Adrenal gland (tissue), 12 donors: ENCODE measurements around the gene TIMM21. TPM values are rescaled to one million over a fixed set of nuclear protein-coding genes. Genes with fewer than 3 reads are reported as not detected.
A peak's percentile ranks its signal among the peaks of the same experiment; 100 is the strongest.

Experiments
- DNase-seq, 7 donors: peaks; one replicate each; pipeline ENCODE4 v3.0.0-alpha.2; 2019 to 2020
- H3K27ac ChIP-seq, 5 donors: fragments of 200-600 bp; sonication (generic) in 4 of 5; 1 replicate in 3 of 5; 2 replicates in 2 of 5; pipeline versions ENCODE4 v1.5.1 to v1.8.0; 2016 to 2020; ENCODE audit warnings: mild to moderate bottlenecking in 1 of 5
- H3K27me3 ChIP-seq: fragments of 200-600 bp; 2 replicates; pipeline ENCODE4 v1.8.0; 2021
- H3K36me3 ChIP-seq, 2 donors: fragments of 200-600 bp; replicated peaks in 1 of 2; 1 replicate in 1 of 2; 2 replicates in 1 of 2; pipeline versions ENCODE4 v1.5.1 to v1.8.0; 2018 to 2022
- H3K4me1 ChIP-seq, 2 donors: fragments of 200-600 bp; replicated peaks in 1 of 2; 1 replicate in 1 of 2; 2 replicates in 1 of 2; pipeline versions ENCODE4 v1.5.1 to v1.8.0; 2018 to 2021
- H3K4me3 ChIP-seq, 4 donors: fragments of 200-600 bp; sonication (generic) in 3 of 4; one replicate each; pipeline ENCODE4 v1.5.1; 2016 to 2018
- H3K9me3 ChIP-seq, 3 donors: fragments of 200-600 bp; sonication (generic) in 1 of 3; replicated peaks in 1 of 3; 1 replicate in 2 of 3; 2 replicates in 1 of 3; pipeline versions ENCODE4 v1.5.1 to v1.8.0; 2016 to 2021
- POLR2A ChIP-seq, 2 donors: fragments of 450-650 bp; IDR thresholded peaks; one replicate each; pipeline ENCODE4 v1.6.1; 2017; ENCODE audit warnings: antibody characterized with exemption in 2 of 2, mild to moderate bottlenecking in 2 of 2, moderate library complexity in 1 of 2
- WGBS, 4 donors: extraction: QIAGEN DNeasy Blood & Tissue Kit in 2 of 4; methylation state at CpG; one replicate each; pipeline versions ENCODE4 v1.1.5 to v1.1.7; 2013 to 2017; 5-methylcytosine and 5-hydroxymethylcytosine counted together
- intact Hi-C, 2 donors: fragments of 100-400 bp; cut with DNase I; formaldehyde crosslinking; loops; one replicate each; pipeline versions ENCODE4 v1.14.1 to v1.15.0; 2022 to 2023
- polyA plus RNA-seq, 3 donors: library from polyadenylated mRNA; stranded (reverse); fragments of 200-250 nt in 2 of 3; fragments of 350-450 nt in 1 of 3; fragmentation: Illumina TruSeq in 1 of 3; extraction: RNeasy Lipid Tissue Mini Kit (QIAGEN cat#74804) in 1 of 3; gene quantifications; one replicate each; pipeline ENCODE4 v1.2.3, GENCODE V29; 2013 to 2014
- total RNA-seq, 9 donors: library from RNA; depleted of rRNA in 4 of 9; stranded (reverse); fragments of >200 nt in 4 of 9; fragments of 120-200 nt in 1 of 9; fragmentation: NEBNext Ultra II Directional in 1 of 9; extraction: Animal tissue kit (Norgen Biotek cat#: 25700) in 1 of 9; gene quantifications; one replicate each; pipeline versions ENCODE4 v1.1.0 to v1.2.4, GENCODE V29; 2013 to 2023
- TF ChIP-seq, protein P1 (sequence below), 6 experiments: fragments of 450-650 bp in 4 of 6; fragments of 200-600 bp in 2 of 6; sonication (generic) in 1 of 6; IDR thresholded peaks; 1 replicate in 5 of 6; 2 replicates in 1 of 6; pipeline versions ENCODE4 v1.5.1 to v1.8.0; 2016 to 2021; ENCODE audit warnings: antibody characterized with exemption in 6 of 6, mild to moderate bottlenecking in 2 of 6, moderate library complexity in 1 of 6
- donor health status: healthy with polysubstance abuse.
- donor health status: Bipolar disorder and iron deficiency.
- donor health status: DM: yes; HTN: yes; CAD: no.
- donor health status: DM: no; HTN: no; CAD: no.
- donor health status: DM: no; HTN: no; CAD: no.
- donor health status: DM: yes; HTN: yes; CAD: no.

The TIMM21 gene
- total and polyA plus RNA-seq, 12 donors = 7.1 to 102 (median 34.2) TPM

DNA sequence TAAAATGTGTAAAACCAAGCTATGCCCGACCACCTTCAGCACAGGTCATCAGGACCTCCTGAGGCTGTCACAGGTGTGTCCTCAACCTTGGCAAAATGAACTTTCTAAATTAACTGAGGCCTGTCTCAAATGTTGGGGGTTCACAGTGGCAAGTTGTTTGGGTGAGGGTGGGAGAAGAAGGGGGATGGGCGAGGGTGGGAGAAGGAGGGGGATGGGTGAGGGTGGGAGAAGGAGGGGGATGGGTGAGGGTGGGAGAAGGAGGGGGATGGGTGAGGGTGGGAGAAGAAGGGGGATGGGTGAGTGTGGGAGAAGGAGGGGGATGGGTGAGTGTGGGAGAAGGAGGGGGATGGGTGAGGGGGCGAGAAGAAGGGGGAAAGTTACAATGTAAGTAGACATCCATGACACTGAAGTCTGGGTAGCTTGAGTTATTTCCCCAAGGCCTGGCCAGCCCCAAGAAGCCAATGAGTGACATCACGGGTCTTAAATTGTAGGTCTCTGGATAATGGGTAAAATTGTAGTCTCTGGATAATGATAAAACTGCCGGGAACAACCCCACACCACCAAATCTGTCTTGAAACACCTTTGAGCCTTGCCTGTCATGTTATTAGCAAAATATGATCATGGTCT lies 56.3 kb downstream of the TIMM21 start:
- H3K27me3 ChIP-seq = no peaks in the 10 kb centered on the region
- no peak overlapping the region for H3K27ac ChIP-seq
- H3K9me3 ChIP-seq = no peaks in the 10 kb centered on the region
- H3K4me1 ChIP-seq = no peaks in the 10 kb centered on the region
- H3K4me3 ChIP-seq = no peak overlapping the region
- intact Hi-C loops = loop anchor here in 1 of 2 donors (5.0 kb wide), 1 partner anchor 133 kb away; no protein-coding TSS in a partner anchor
- DNase-seq = peak in 1 of 7 donors; percentile 47
- H3K36me3 ChIP-seq = no peaks in the 10 kb centered on the region
- WGBS, 4 donors = 60 to 65% (median 62%) methylated on average over 4 to 5 of the region's 5 CpGs
- TF ChIP-seq, protein P1, sequence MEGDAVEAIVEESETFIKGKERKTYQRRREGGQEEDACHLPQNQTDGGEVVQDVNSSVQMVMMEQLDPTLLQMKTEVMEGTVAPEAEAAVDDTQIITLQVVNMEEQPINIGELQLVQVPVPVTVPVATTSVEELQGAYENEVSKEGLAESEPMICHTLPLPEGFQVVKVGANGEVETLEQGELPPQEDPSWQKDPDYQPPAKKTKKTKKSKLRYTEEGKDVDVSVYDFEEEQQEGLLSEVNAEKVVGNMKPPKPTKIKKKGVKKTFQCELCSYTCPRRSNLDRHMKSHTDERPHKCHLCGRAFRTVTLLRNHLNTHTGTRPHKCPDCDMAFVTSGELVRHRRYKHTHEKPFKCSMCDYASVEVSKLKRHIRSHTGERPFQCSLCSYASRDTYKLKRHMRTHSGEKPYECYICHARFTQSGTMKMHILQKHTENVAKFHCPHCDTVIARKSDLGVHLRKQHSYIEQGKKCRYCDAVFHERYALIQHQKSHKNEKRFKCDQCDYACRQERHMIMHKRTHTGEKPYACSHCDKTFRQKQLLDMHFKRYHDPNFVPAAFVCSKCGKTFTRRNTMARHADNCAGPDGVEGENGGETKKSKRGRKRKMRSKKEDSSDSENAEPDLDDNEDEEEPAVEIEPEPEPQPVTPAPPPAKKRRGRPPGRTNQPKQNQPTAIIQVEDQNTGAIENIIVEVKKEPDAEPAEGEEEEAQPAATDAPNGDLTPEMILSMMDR (IDR thresholded peaks at IDR 0.05) = no peak
- TF ChIP-seq POLR2A (IDR thresholded peaks at IDR 0.05) = no peak

Other genes starting within 250 kb of the TIMM21 start
- 1 to 10 TPM in 8 of 9 donors, under 1 TPM in 1; 0.93 to 4.5 (median 2.1) TPM for gene FBXO15, start 689 bp upstream of the TIMM21 start, total RNA-seq
- gene FBXO15, start 689 bp upstream of the TIMM21 start, polyA plus RNA-seq = 1 to 10 TPM; 2.5 to 8.7 (median 5.7) TPM
- 100 to 1,000 TPM in 6 of 9 donors, 10 to 100 TPM in 3; 70.8 to 286 (median 138) TPM for gene CYB5A, start 143.4 kb downstream of the TIMM21 start, total RNA-seq
- 100 to 1,000 TPM in 1 of 3 donors, 10 to 100 TPM in 2; 62.0 to 207 (median 84.4) TPM for gene CYB5A, start 143.4 kb downstream of the TIMM21 start, polyA plus RNA-seq
- gene C18orf63, start 167.3 kb downstream of the TIMM21 start, total RNA-seq = under 1 TPM in 1 of 9 donors, not detected in 8; under 0.01 TPM
- gene C18orf63, start 167.3 kb downstream of the TIMM21 start, polyA plus RNA-seq = not detected